ENCODE data around the gene G6PC2. TPM values are rescaled to one million over a fixed set of nuclear protein-coding genes. Genes with fewer than 3 reads are reported as not detected.

Gene G6PC2
- total RNA-seq, result 10 to 100 TPM; 21.3 to 35.3 TPM

GRCh38 chr2:168901003-168901402 lies at the start of gene G6PC2:
Gene G6PC2 (plus strand): TSS chr2:168901291. CDS start chr2:168901332, 41 bp downstream.
- DNase-seq (peak in 2 of 4 donors; percentile 22 to 34), ATAC-seq (no peak)
- TF ChIP-seq POLR2A (IDR thresholded peaks at IDR 0.05) (peak in 2 of 3 donors; percentile 27 to 29), CTCF (IDR thresholded peaks at IDR 0.05) (no peak)
- Histone ChIP-seq H3K27me3 (no peaks in the 10 kb centered on the region), H3K36me3 (replicated peaks in 1 of 2; ENCODE audit: insufficient read depth in 1 of 2, low read depth in 2 of 2) (no peaks in the 10 kb centered on the region), H3K9me3 (no peaks in the 10 kb centered on the region), H3K4me1 (no peaks in the 10 kb centered on the region), H3K27ac (no peak within 1 kb of the TSS), H3K4me3 (no peak within 1 kb of the TSS)
- WGBS, 2 donors, result 54 to 67% methylated on average over 5 of the region's 5 CpGs
- intact Hi-C loops (cut with DNase I), result no loop called here

- Histone ChIP-seq H3K4me3 (no peak overlapping the region), H3K27ac (no peak overlapping the region), H3K27me3 (no peaks in the 10 kb centered on the region), H3K36me3 (replicated peaks in 1 of 2; ENCODE audit: insufficient read depth in 1 of 2, low read depth in 2 of 2) (peaks cover 0 to 2% of the 10 kb centered on the region in 2 donors), H3K9me3 (no peaks in the 10 kb centered on the region), H3K4me1 (peaks cover 16% of the 10 kb centered on the region)
- intact Hi-C loops (cut with DNase I), result no loop called here
- WGBS, 2 donors, result 77 to 82% methylated on average over 5 of the region's 5 CpGs
- DNase-seq (peak in 3 of 4 donors; percentile 15 to 39 (median 21)), ATAC-seq (no peak)
- TF ChIP-seq POLR2A (IDR thresholded peaks at IDR 0.05) (no peak), CTCF (IDR thresholded peaks at IDR 0.05) (no peak)
Measured at GRCh38 chr2:168851674-168852320, 49.3 kb upstream of the G6PC2 start.

- H3K27ac ChIP-seq, result no peak overlapping the region
- no peaks in the 10 kb centered on the region for H3K9me3 ChIP-seq
- H3K4me1 ChIP-seq, result peaks cover 16% of the 10 kb centered on the region
- ATAC-seq, result no peak
- TF ChIP-seq CTCF (IDR thresholded peaks at IDR 0.05), result no peak
- no peak for TF ChIP-seq POLR2A (IDR thresholded peaks at IDR 0.05)
- H3K27me3 ChIP-seq, result no peaks in the 10 kb centered on the region
- H3K36me3 ChIP-seq (replicated peaks in 1 of 2; ENCODE audit: insufficient read depth in 1 of 2, low read depth in 2 of 2), result peaks cover 0 to 4% of the 10 kb centered on the region in 2 donors
- H3K4me3 ChIP-seq, result no peak overlapping the region
- intact Hi-C loops (cut with DNase I), result no loop called here
- WGBS, 2 donors, result 60 to 61% methylated on average over 3 of the region's 3 CpGs
- DNase-seq, result no peak
Measured at GRCh38 chr2:168852481-168852880, 48.6 kb upstream of the G6PC2 start.

- no peak for ATAC-seq
- Histone ChIP-seq H3K27ac (no peak overlapping the region), H3K4me3 (no peak overlapping the region), H3K36me3 (replicated peaks in 1 of 2; ENCODE audit: insufficient read depth in 1 of 2, low read depth in 2 of 2) (peaks cover 0 to 4% of the 10 kb centered on the region in 2 donors), H3K27me3 (no peaks in the 10 kb centered on the region), H3K4me1 (peaks cover 12% of the 10 kb centered on the region), H3K9me3 (no peaks in the 10 kb centered on the region)
- TF ChIP-seq POLR2A (IDR thresholded peaks at IDR 0.05) (no peak), CTCF (IDR thresholded peaks at IDR 0.05) (no peak)
- no peak for DNase-seq
- intact Hi-C loops (cut with DNase I), result no loop called here
- WGBS, 2 donors, result 88 to 100% methylated on average over 1 of the region's 1 CpG
Measured at GRCh38 chr2:168853471-168853870, 47.6 kb upstream of the G6PC2 start.

GRCh38 chr2:168854651-168855050 lies 46.4 kb upstream of the G6PC2 start:
- no peak for ATAC-seq
- H3K9me3 ChIP-seq, result no peaks in the 10 kb centered on the region
- no peak overlapping the region for H3K4me3 ChIP-seq
- intact Hi-C loops (cut with DNase I), result no loop called here
- no peaks in the 10 kb centered on the region for H3K27me3 ChIP-seq
- no peak for TF ChIP-seq CTCF (IDR thresholded peaks at IDR 0.05)
- TF ChIP-seq POLR2A (IDR thresholded peaks at IDR 0.05), result no peak
- H3K36me3 ChIP-seq (replicated peaks in 1 of 2; ENCODE audit: insufficient read depth in 1 of 2, low read depth in 2 of 2), result peaks cover 0 to 5% of the 10 kb centered on the region in 2 donors
- H3K4me1 ChIP-seq, result peaks cover 5% of the 10 kb centered on the region
- no peak overlapping the region for H3K27ac ChIP-seq
- WGBS, 2 donors, result 92 to 95% methylated on average over 5 of the region's 5 CpGs
- DNase-seq, result no peak
